Thyroid gland (tissue), 4 donors: ENCODE data around the gene SH3RF3. TPM values are rescaled to one million over a fixed set of nuclear protein-coding genes. Genes with fewer than 3 reads are reported as not detected.
"Not testable (repeated sequence)": the region's sequence is repeated elsewhere in the genome, so short reads cannot be mapped to it uniquely, and the experiment has no call there.

Source experiments
- DNase-seq, 2 donors: peaks; one replicate each; pipeline ENCODE4 v3.0.0-alpha.2; 2019
- H3K27ac ChIP-seq, 3 donors: fragments of 200-600 bp; sonication (generic); 1 replicate in 2 of 3; 2 replicates in 1 of 3; pipeline ENCODE4 v1.5.1; 2016 to 2019; ENCODE audit warnings: mild to moderate bottlenecking in 1 of 3, moderate library complexity in 1 of 3
- H3K27me3 ChIP-seq: fragments of 200-600 bp; sonication (generic); one replicate; pipeline ENCODE4 v1.5.1; 2019
- H3K36me3 ChIP-seq, 2 donors: fragments of 200-600 bp; sonication (generic); one replicate each; pipeline ENCODE4 v1.5.1; 2016 to 2019
- H3K4me1 ChIP-seq, 2 donors: fragments of 200-600 bp; sonication (generic); one replicate each; pipeline ENCODE4 v1.5.1; 2017 to 2019
- H3K4me3 ChIP-seq, 3 donors: fragments of 200-600 bp; sonication (generic); replicated peaks in 1 of 3; 1 replicate in 2 of 3; 2 replicates in 1 of 3; pipeline ENCODE4 v1.5.1; 2016; ENCODE audit warnings: mild to moderate bottlenecking in 1 of 3
- H3K9me3 ChIP-seq: fragments of 200-600 bp; sonication (generic); one replicate; pipeline ENCODE4 v1.5.1; 2017
- CTCF ChIP-seq, 6 experiments: fragments of 200-600 bp in 3 of 6; fragments of 450-650 bp in 3 of 6; sonication (generic) in 3 of 6; IDR thresholded peaks; one replicate each; pipeline ENCODE4 v1.5.1; 2016 to 2019; ENCODE audit warnings: antibody characterized with exemption in 6 of 6, mild to moderate bottlenecking in 2 of 6, inconsistent platforms in 1 of 6, moderate library complexity in 1 of 6
- POLR2A ChIP-seq, 2 donors: fragments of 450-650 bp; IDR thresholded peaks; one replicate each; pipeline ENCODE4 v1.6.1; 2017; ENCODE audit warnings: antibody characterized with exemption in 2 of 2, mild to moderate bottlenecking in 2 of 2, moderate library complexity in 1 of 2
- WGBS, 2 donors: methylation state at CpG; one replicate each; pipeline ENCODE4 v1.1.5; 2017; 5-methylcytosine and 5-hydroxymethylcytosine counted together
- intact Hi-C: fragments of 100-400 bp; cut with DNase I; formaldehyde crosslinking; loops from one replicate; pipeline ENCODE4 v1.15.1; 2023
- total RNA-seq, 4 donors: library from RNA; depleted of rRNA; stranded (reverse); fragments of >200 nt; gene quantifications; one replicate each; pipeline ENCODE4 v1.2.3, GENCODE V29; 2016

The SH3RF3 gene
- total RNA-seq, 4 donors from 2014 or later, result 2.1 to 7.4 (median 2.8) TPM

GRCh38 chr2:109160714-109161440, 31.9 kb downstream of the SH3RF3 start:
- TF ChIP-seq POLR2A (IDR thresholded peaks at IDR 0.05), result no peak
- TF ChIP-seq CTCF (IDR thresholded peaks at IDR 0.05), result no peak
- no peaks in the 10 kb centered on the region for H3K9me3 ChIP-seq
- H3K27me3 ChIP-seq, result no peaks in the 10 kb centered on the region
- no peak overlapping the region for H3K4me3 ChIP-seq
- no peak overlapping the region for H3K27ac ChIP-seq
- intact Hi-C loops, result no loop called here
- WGBS, 2 donors, result 72 to 81% methylated on average over 8 of the region's 8 CpGs
- peaks cover 0 to 15% of the 10 kb centered on the region in 2 donors for H3K4me1 ChIP-seq
- no peak for DNase-seq
- H3K36me3 ChIP-seq, result no peaks in the 10 kb centered on the region

GRCh38 chr2:109162367-109162766, 33.4 kb downstream of the SH3RF3 start:
- H3K4me3 ChIP-seq, H3K36me3 ChIP-seq, intact Hi-C loops, DNase-seq, H3K9me3 ChIP-seq, H3K27ac ChIP-seq, H3K27me3 ChIP-seq: not testable (repeated sequence)
- WGBS, 2 donors, result 90 to 92% methylated on average over 2 of the region's 2 CpGs
- peaks cover 0 to 14% of the 10 kb centered on the region in 2 donors for H3K4me1 ChIP-seq

GRCh38 chr2:109162999-109163398, 34.0 kb downstream of the SH3RF3 start:
- H3K36me3 ChIP-seq, result no peaks in the 10 kb centered on the region
- TF ChIP-seq POLR2A (IDR thresholded peaks at IDR 0.05) (no peak), CTCF (IDR thresholded peaks at IDR 0.05) (no peak)
- H3K4me1 ChIP-seq, result peaks cover 0 to 14% of the 10 kb centered on the region in 2 donors
- no peak for DNase-seq
- H3K4me3 ChIP-seq, result no peak overlapping the region
- H3K27ac ChIP-seq, result no peak overlapping the region
- H3K27me3 ChIP-seq, result no peaks in the 10 kb centered on the region
- intact Hi-C loops, result no loop called here
- H3K9me3 ChIP-seq, result no peaks in the 10 kb centered on the region
- 69 to 71% methylated on average over 7 of the region's 7 CpGs for WGBS, 2 donors

GRCh38 chr2:109164311-109164710, 35.3 kb downstream of the SH3RF3 start:
- peak overlapping the region in 2 of 3 donors; percentile 17 for H3K27ac ChIP-seq
- peaks cover 0 to 14% of the 10 kb centered on the region in 2 donors for H3K4me1 ChIP-seq
- DNase-seq, result no peak
- intact Hi-C loops, result no loop called here
- 63 to 81% methylated on average over 1 of the region's 1 CpG for WGBS, 2 donors
- no peaks in the 10 kb centered on the region for H3K27me3 ChIP-seq
- H3K4me3 ChIP-seq, result no peak overlapping the region
- H3K36me3 ChIP-seq, result no peaks in the 10 kb centered on the region
- TF ChIP-seq CTCF (IDR thresholded peaks at IDR 0.05) (no peak), POLR2A (IDR thresholded peaks at IDR 0.05) (no peak)
- H3K9me3 ChIP-seq, result no peaks in the 10 kb centered on the region

- DNase-seq, result no peak
- intact Hi-C loops, result no loop called here
- no peaks in the 10 kb centered on the region for H3K9me3 ChIP-seq
- no peak overlapping the region for H3K4me3 ChIP-seq
- peaks cover 0 to 14% of the 10 kb centered on the region in 2 donors for H3K4me1 ChIP-seq
- 58 to 62% methylated on average over 3 of the region's 3 CpGs for WGBS, 2 donors
- TF ChIP-seq CTCF (IDR thresholded peaks at IDR 0.05) (no peak), POLR2A (IDR thresholded peaks at IDR 0.05) (no peak)
- peak overlapping the region in 2 of 3 donors; percentile 17 for H3K27ac ChIP-seq
- H3K27me3 ChIP-seq, result no peaks in the 10 kb centered on the region
- H3K36me3 ChIP-seq, result no peaks in the 10 kb centered on the region
Measured at GRCh38 chr2:109164739-109165221, 35.8 kb downstream of the SH3RF3 start.
